Osteoblast (primary cell): ENCODE measurements around the gene CIAPIN1. TPM values are rescaled to one million over a fixed set of nuclear protein-coding genes. Genes with fewer than 3 reads are reported as not detected.

Experiments used
- DNase-seq: peaks from one replicate; pipeline ENCODE4 v3.0.0; 2011; ENCODE audit warnings: low spot score, mixed read lengths; ENCODE audit not compliant: insufficient read length; ENCODE audit errors: missing footprints
- H2AFZ ChIP-seq: 2 replicates; pipeline ENCODE4 v1.6.0; 2011; ENCODE audit warnings: mild to moderate bottlenecking, low read length
- H3K27ac ChIP-seq: 2 replicates; pipeline ENCODE4 v1.5.1; 2011; ENCODE audit warnings: mild to moderate bottlenecking, low read depth, low read length, moderate library complexity
- H3K27me3 ChIP-seq: 2 replicates; pipeline ENCODE4 v1.6.0; 2012; ENCODE audit warnings: mild to moderate bottlenecking, control low read depth, inconsistent platforms, low read length, moderate library complexity; ENCODE audit not compliant: insufficient read depth
- H3K36me3 ChIP-seq: 2 replicates; pipeline ENCODE4 v1.5.1; 2011; ENCODE audit warnings: mild to moderate bottlenecking, low read length, control low read depth, moderate library complexity; ENCODE audit not compliant: insufficient read depth
- H3K4me1 ChIP-seq: 2 replicates; pipeline ENCODE4 v1.5.1; 2011; ENCODE audit warnings: mild to moderate bottlenecking, low read length, control low read depth, moderate library complexity; ENCODE audit not compliant: insufficient read depth
- H3K4me2 ChIP-seq: 2 replicates; pipeline ENCODE4 v1.6.0; 2011; ENCODE audit warnings: mild to moderate bottlenecking, low read length; ENCODE audit not compliant: insufficient read depth
- H3K4me3 ChIP-seq: fragments of 200-600 bp; sonication (generic); 3 replicates; pipeline ENCODE4 v1.5.1; 2012; ENCODE audit warnings: mild to moderate bottlenecking, low read length, inconsistent platforms; ENCODE audit not compliant: insufficient read depth
- H3K79me2 ChIP-seq: 2 replicates; pipeline ENCODE4 v1.6.0; 2012; ENCODE audit warnings: mild to moderate bottlenecking, low read length, control low read depth, inconsistent platforms; ENCODE audit not compliant: insufficient read depth
- H3K9me3 ChIP-seq: 2 replicates; pipeline ENCODE4 v1.5.1; 2011; ENCODE audit warnings: low read depth, low read length, control low read depth
- H4K20me1 ChIP-seq: 2 replicates; pipeline ENCODE4 v1.6.0; 2012; ENCODE audit warnings: mild to moderate bottlenecking, low read length, control low read depth; ENCODE audit not compliant: insufficient read depth
- CTCF ChIP-seq: IDR thresholded peaks from 2 replicates; pipeline ENCODE4 v1.5.1; 2011; ENCODE audit warnings: mild to moderate bottlenecking, low read depth, low read length, moderate library complexity; ENCODE audit errors: extremely low read depth
- total RNA-seq: library from RNA; depleted of rRNA; stranded (reverse); fragments of >200 nt; gene quantifications from 2 replicates; pipeline ENCODE4 v1.2.3, GENCODE V29; 2012

CIAPIN1 gene
- total RNA-seq, 1 donor: 39.8 TPM

GRCh38 chr16:57385083-57385482 is 62.1 kb downstream of the CIAPIN1 start:
- Histone ChIP-seq H2AFZ (no peak overlapping the region), H3K36me3 (no peaks in the 10 kb centered on the region), H3K27me3 (peaks cover 6% of the 10 kb centered on the region), H3K9me3 (no peaks in the 10 kb centered on the region), H3K4me2 (no peak overlapping the region), H3K4me3 (no peak overlapping the region), H3K79me2 (no peaks in the 10 kb centered on the region), H3K27ac (no peak overlapping the region), H4K20me1 (no peaks in the 10 kb centered on the region), H3K4me1 (no peaks in the 10 kb centered on the region)
- no peak for TF ChIP-seq CTCF
- DNase-seq: no peak

- Histone ChIP-seq H3K9me3 (no peaks in the 10 kb centered on the region), H3K4me3 (no peak overlapping the region), H3K27me3 (peaks cover 6% of the 10 kb centered on the region), H3K36me3 (no peaks in the 10 kb centered on the region), H4K20me1 (no peaks in the 10 kb centered on the region), H2AFZ (no peak overlapping the region), H3K27ac (no peak overlapping the region), H3K4me1 (no peaks in the 10 kb centered on the region), H3K79me2 (no peaks in the 10 kb centered on the region), H3K4me2 (no peak overlapping the region)
- TF ChIP-seq CTCF: no peak
- DNase-seq: no peak
Measured at GRCh38 chr16:57384248-57385070, 62.7 kb downstream of the CIAPIN1 start.

- H3K4me1 ChIP-seq: no peaks in the 10 kb centered on the region
- TF ChIP-seq CTCF: no peak
- DNase-seq: peak; percentile 81
Measured at GRCh38 chr16:57383276-57384247, 63.6 kb downstream of the CIAPIN1 start.

More at GRCh38 chr16:57383276-57384247, 63.6 kb downstream of the CIAPIN1 start:
- no peaks in the 10 kb centered on the region for H4K20me1 ChIP-seq
- H3K27ac ChIP-seq: no peak overlapping the region
- H3K36me3 ChIP-seq: no peaks in the 10 kb centered on the region
- H3K9me3 ChIP-seq: no peaks in the 10 kb centered on the region
- H3K27me3 ChIP-seq: peaks cover 6% of the 10 kb centered on the region
- no peaks in the 10 kb centered on the region for H3K79me2 ChIP-seq
- H3K4me3 ChIP-seq: no peak overlapping the region
- no peak overlapping the region for H3K4me2 ChIP-seq
- H2AFZ ChIP-seq: no peak overlapping the region
